ENCODE measurements around the gene ARL5C. TPM values are rescaled to one million over a fixed set of nuclear protein-coding genes. Genes with fewer than 3 reads are reported as not detected.

The ARL5C gene
- total and polyA plus RNA-seq, 2 donors (not counting 1 experiment from before 2014, with no cell fraction given) = not detected

GRCh38 chr17:39126436-39126835 is 39.5 kb downstream of the ARL5C start:
- 81% methylated on average over 2 of the region's 6 CpGs for WGBS (ENCODE audit: insufficient coverage)
- Histone ChIP-seq H3K27me3 (replicated peaks in 1 of 4; ENCODE audit: control extremely low read depth in 1 of 4, control insufficient read depth in 3 of 4, insufficient read depth in 4 of 4, low read length in 3 of 4) (no peaks in the 10 kb centered on the region), H4K20me1 (ENCODE audit: control insufficient read depth, insufficient read depth, low read length, poor library complexity, severe bottlenecking) (no peaks in the 10 kb centered on the region), H3K9ac (ENCODE audit: low read length) (no peak overlapping the region), H3K9me3 (ENCODE audit: control extremely low read depth in 1 of 3, control insufficient read depth in 2 of 3, insufficient read depth in 1 of 3, low read length in 2 of 3) (no peaks in the 10 kb centered on the region), H3K79me2 (ENCODE audit: control insufficient read depth, insufficient read depth, low read length) (no peaks in the 10 kb centered on the region), H3K4me1 (ENCODE audit: control insufficient read depth in 2 of 2, insufficient read depth in 2 of 2, low read length in 2 of 2) (no peaks in the 10 kb centered on the region), H3K36me3 (replicated peaks in 1 of 2; ENCODE audit: control extremely low read depth in 1 of 2, control insufficient read depth in 1 of 2, extremely low read depth in 1 of 2, insufficient read depth in 2 of 2, low read length in 1 of 2) (no peaks in the 10 kb centered on the region), H3K4me3 (ENCODE audit: control extremely low read depth in 1 of 5, extremely low read depth in 1 of 5, insufficient read depth in 1 of 5, low read depth in 2 of 5, low read length in 4 of 5) (no peak overlapping the region), H3K27ac (ENCODE audit: low read length in 2 of 2) (no peak overlapping the region), H3K4me2 (replicated peaks; ENCODE audit: low read depth, low read length, poor library complexity, severe bottlenecking) (no peak overlapping the region), H2AFZ (ENCODE audit: insufficient read depth, low read depth, low read length, poor library complexity, severe bottlenecking) (no peak overlapping the region)
- Mint-ChIP-seq H3K27ac (no peak overlapping the region), H3K27me3 (no peaks in the 10 kb centered on the region), H3K4me3 (no peak overlapping the region), H3K4me1 (no peaks in the 10 kb centered on the region), H3K9me3 (ENCODE audit: insufficient read depth) (no peaks in the 10 kb centered on the region)
- no peak for ATAC-seq (ENCODE audit: low read depth)
- no peak for DNase-seq
- ChIA-PET CTCF (no interaction called here), POLR2A (no interaction called here)
- TF ChIP-seq CTCF (IDR thresholded peaks at IDR 0.05) = no peak
- no peak for TF ChIP-seq EZH2 (IDR thresholded peaks at IDR 0.05; ENCODE audit: borderline replicate concordance, insufficient read depth, low read depth, low read length, poor library complexity, severe bottlenecking)
- intact Hi-C loops (cut with micrococcal nuclease) = no loop called here

- Mint-ChIP-seq H3K4me1 (no peaks in the 10 kb centered on the region), H3K27ac (no peak overlapping the region), H3K9me3 (ENCODE audit: insufficient read depth) (no peaks in the 10 kb centered on the region), H3K4me3 (no peak overlapping the region), H3K27me3 (no peaks in the 10 kb centered on the region)
- no peak overlapping the region for H3K4me2 ChIP-seq (replicated peaks; ENCODE audit: low read depth, low read length, poor library complexity, severe bottlenecking)
- H3K27me3 ChIP-seq (replicated peaks in 1 of 4; ENCODE audit: control extremely low read depth in 1 of 4, control insufficient read depth in 3 of 4, insufficient read depth in 4 of 4, low read length in 3 of 4) = no peaks in the 10 kb centered on the region
- intact Hi-C loops (cut with micrococcal nuclease) = no loop called here
- DNase-seq = no peak
- WGBS (ENCODE audit: insufficient coverage) = no CpG with 5 or more reads among the region's 2 CpGs
- no peak overlapping the region for H3K4me3 ChIP-seq (ENCODE audit: control extremely low read depth in 1 of 5, extremely low read depth in 1 of 5, insufficient read depth in 1 of 5, low read depth in 2 of 5, low read length in 4 of 5)
- ATAC-seq (ENCODE audit: low read depth) = no peak
- ChIA-PET CTCF (interaction anchor here (1.0 to 1.2 kb wide), 2 partner anchors 14 to 40 kb away, joined by 3 to 4 read pairs; no protein-coding TSS in a partner anchor), POLR2A (no interaction called here)
- H4K20me1 ChIP-seq (ENCODE audit: control insufficient read depth, insufficient read depth, low read length, poor library complexity, severe bottlenecking) = no peaks in the 10 kb centered on the region
- no peak for TF ChIP-seq CTCF (IDR thresholded peaks at IDR 0.05)
- TF ChIP-seq EZH2 (IDR thresholded peaks at IDR 0.05; ENCODE audit: borderline replicate concordance, insufficient read depth, low read depth, low read length, poor library complexity, severe bottlenecking) = no peak
- no peaks in the 10 kb centered on the region for H3K36me3 ChIP-seq (replicated peaks in 1 of 2; ENCODE audit: control extremely low read depth in 1 of 2, control insufficient read depth in 1 of 2, extremely low read depth in 1 of 2, insufficient read depth in 2 of 2, low read length in 1 of 2)
- peaks cover 0 to under 1% of the 10 kb centered on the region in 2 donors for H3K4me1 ChIP-seq (ENCODE audit: control insufficient read depth in 2 of 2, insufficient read depth in 2 of 2, low read length in 2 of 2)
- no peak overlapping the region for H3K9ac ChIP-seq (ENCODE audit: low read length)
- no peaks in the 10 kb centered on the region for H3K9me3 ChIP-seq (ENCODE audit: control extremely low read depth in 1 of 3, control insufficient read depth in 2 of 3, insufficient read depth in 1 of 3, low read length in 2 of 3)
- H3K79me2 ChIP-seq (ENCODE audit: control insufficient read depth, insufficient read depth, low read length) = no peaks in the 10 kb centered on the region
- no peak overlapping the region for H3K27ac ChIP-seq (ENCODE audit: low read length in 2 of 2)
- no peak overlapping the region for H2AFZ ChIP-seq (ENCODE audit: insufficient read depth, low read depth, low read length, poor library complexity, severe bottlenecking)
Observed at GRCh38 chr17:39125143-39125875, 40.7 kb downstream of the ARL5C start.

All from B cell (primary cell).